Type B pancreatic cell (in vitro differentiated cells): ENCODE measurements around the gene LRRC38. TPM values are rescaled to one million over a fixed set of nuclear protein-coding genes. Genes with fewer than 3 reads are reported as not detected.
A peak's percentile ranks its signal among the peaks of the same experiment; 100 is the strongest.

ENCODE experiments used
- DNase-seq: peaks from one replicate; pipeline ENCODE4 v3.0.0; 2021; ENCODE audit warnings: mixed read lengths; ENCODE audit not compliant: unreplicated experiment; ENCODE audit errors: extremely low spot score
- H3K27ac Mint-ChIP-seq: 2 replicates; pipeline ENCODE4 v1.8.0; 2021; ENCODE audit warnings: mild to moderate bottlenecking, mixed read lengths
- H3K27me3 Mint-ChIP-seq: 2 replicates; pipeline ENCODE4 v1.8.0; 2021; ENCODE audit warnings: mixed read lengths
- H3K36me3 Mint-ChIP-seq: 2 replicates; pipeline ENCODE4 v1.8.0; 2021; ENCODE audit warnings: mixed read lengths
- H3K4me1 Mint-ChIP-seq: one replicate; pipeline ENCODE4 v1.8.0; 2021; ENCODE audit warnings: mixed read lengths; ENCODE audit not compliant: unreplicated experiment
- H3K4me3 Mint-ChIP-seq: 2 replicates; pipeline ENCODE4 v1.8.0; 2021; ENCODE audit warnings: mild to moderate bottlenecking, mixed read lengths
- H3K9me3 Mint-ChIP-seq: 2 replicates; pipeline ENCODE4 v1.8.0; 2021; ENCODE audit warnings: mixed read lengths
- total RNA-seq: library from RNA; stranded (reverse); gene quantifications from 2 replicates; pipeline ENCODE4 v1.2.1, GENCODE V29; 2021; ENCODE audit warnings: low replicate concordance
- TF ChIP-seq, protein P1 (sequence below): fragments of 200-600 bp; sonication (generic); conservative IDR thresholded peaks from 2 replicates; pipeline ENCODE4 v1.5.0; 2021; ENCODE audit warnings: antibody characterized with exemption, mild to moderate bottlenecking

The LRRC38 gene
- total RNA-seq, 1 donor from 2014 or later = 2.6 TPM

DNA sequence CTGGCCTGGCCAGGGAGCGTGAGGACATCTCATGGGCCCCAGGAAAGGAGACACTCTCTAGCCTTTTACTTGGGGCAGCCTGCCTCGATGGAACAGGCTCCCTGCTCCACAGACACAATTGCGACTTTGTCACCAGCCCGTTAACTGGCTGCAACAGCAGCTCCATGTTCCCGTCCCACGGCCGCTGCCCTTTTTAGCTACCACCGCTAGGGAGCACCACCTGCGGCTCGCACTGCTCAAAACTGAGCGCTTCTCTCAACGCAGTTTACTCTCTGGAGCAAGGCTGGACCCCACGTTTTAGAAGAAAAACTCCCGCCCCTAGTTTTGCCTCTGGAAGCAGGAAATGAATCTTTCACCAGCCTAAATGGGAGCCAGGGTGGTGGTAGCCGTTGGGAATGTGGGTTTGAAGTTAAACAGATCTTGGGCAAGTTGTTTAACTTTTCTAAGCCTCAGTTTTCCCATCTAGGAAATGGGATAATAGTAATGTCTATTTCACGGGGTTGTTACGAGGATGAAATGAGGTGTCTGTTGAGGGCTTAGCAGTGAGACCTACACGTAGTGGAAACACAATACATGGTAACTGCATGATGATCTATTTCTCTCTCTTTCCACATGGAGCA lies 3.5 kb upstream of the LRRC38 start:
- TF ChIP-seq, protein P1, sequence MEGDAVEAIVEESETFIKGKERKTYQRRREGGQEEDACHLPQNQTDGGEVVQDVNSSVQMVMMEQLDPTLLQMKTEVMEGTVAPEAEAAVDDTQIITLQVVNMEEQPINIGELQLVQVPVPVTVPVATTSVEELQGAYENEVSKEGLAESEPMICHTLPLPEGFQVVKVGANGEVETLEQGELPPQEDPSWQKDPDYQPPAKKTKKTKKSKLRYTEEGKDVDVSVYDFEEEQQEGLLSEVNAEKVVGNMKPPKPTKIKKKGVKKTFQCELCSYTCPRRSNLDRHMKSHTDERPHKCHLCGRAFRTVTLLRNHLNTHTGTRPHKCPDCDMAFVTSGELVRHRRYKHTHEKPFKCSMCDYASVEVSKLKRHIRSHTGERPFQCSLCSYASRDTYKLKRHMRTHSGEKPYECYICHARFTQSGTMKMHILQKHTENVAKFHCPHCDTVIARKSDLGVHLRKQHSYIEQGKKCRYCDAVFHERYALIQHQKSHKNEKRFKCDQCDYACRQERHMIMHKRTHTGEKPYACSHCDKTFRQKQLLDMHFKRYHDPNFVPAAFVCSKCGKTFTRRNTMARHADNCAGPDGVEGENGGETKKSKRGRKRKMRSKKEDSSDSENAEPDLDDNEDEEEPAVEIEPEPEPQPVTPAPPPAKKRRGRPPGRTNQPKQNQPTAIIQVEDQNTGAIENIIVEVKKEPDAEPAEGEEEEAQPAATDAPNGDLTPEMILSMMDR = peak; percentile 72
- Mint-ChIP-seq H3K27ac (no peak overlapping the region), H3K36me3 (no peaks in the 10 kb centered on the region), H3K4me1 (peaks cover 3% of the 10 kb centered on the region), H3K27me3 (peaks cover 84% of the 10 kb centered on the region), H3K9me3 (no peaks in the 10 kb centered on the region), H3K4me3 (no peak overlapping the region)
- no peak for DNase-seq

DNA sequence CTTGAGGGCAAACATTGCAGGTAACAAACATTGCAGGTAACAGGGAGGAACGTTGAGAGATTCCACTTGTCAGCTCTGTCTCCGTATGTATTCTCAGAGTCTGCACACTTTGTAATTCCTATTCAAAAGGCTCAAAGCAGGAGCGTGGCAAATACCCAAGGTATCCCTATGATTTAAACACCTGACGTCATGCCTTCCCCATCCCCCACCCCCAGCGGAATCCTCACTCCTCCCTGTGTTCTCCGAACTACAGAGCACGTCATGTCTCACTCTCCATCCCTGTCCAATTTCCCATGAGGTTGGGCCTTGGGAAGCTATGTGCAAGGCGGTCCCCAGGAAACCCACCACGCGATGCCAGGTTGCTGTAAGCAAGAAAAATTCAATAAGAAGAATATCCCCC lies 2.8 kb upstream of the LRRC38 start:
- H3K4me3 Mint-ChIP-seq = no peak overlapping the region
- H3K4me1 Mint-ChIP-seq = peaks cover 5% of the 10 kb centered on the region
- peaks cover 90% of the 10 kb centered on the region for H3K27me3 Mint-ChIP-seq
- no peak overlapping the region for H3K27ac Mint-ChIP-seq
- TF ChIP-seq, protein P1 = no peak
- no peaks in the 10 kb centered on the region for H3K9me3 Mint-ChIP-seq
- no peaks in the 10 kb centered on the region for H3K36me3 Mint-ChIP-seq
- DNase-seq = no peak

DNA sequence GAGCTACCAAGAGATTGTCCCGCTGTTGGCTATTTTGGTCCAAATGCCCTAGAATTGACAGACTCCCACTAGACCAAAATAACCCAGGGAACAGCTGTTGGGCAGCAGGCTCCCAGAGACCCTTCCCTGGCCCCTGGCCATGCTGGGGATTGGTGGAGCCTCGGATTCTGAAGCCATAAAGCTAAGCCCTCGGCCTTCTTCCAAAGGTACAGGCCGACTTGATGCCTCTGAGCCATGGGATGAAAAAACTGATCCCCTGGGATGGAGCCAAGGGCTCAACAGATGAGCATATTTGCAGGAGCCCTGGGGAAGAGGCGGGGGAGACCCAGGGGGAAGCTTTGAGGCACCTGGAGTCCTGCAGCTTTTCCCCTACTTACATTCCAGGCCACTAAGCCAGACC lies 1.0 kb upstream of the LRRC38 start:
- H3K27ac Mint-ChIP-seq = no peak overlapping the region
- H3K9me3 Mint-ChIP-seq = no peaks in the 10 kb centered on the region
- no peaks in the 10 kb centered on the region for H3K36me3 Mint-ChIP-seq
- no peak overlapping the region for H3K4me3 Mint-ChIP-seq
- peaks cover 5% of the 10 kb centered on the region for H3K4me1 Mint-ChIP-seq
- H3K27me3 Mint-ChIP-seq = peaks cover 97% of the 10 kb centered on the region
- TF ChIP-seq, protein P1 = no peak
- DNase-seq = no peak

DNA sequence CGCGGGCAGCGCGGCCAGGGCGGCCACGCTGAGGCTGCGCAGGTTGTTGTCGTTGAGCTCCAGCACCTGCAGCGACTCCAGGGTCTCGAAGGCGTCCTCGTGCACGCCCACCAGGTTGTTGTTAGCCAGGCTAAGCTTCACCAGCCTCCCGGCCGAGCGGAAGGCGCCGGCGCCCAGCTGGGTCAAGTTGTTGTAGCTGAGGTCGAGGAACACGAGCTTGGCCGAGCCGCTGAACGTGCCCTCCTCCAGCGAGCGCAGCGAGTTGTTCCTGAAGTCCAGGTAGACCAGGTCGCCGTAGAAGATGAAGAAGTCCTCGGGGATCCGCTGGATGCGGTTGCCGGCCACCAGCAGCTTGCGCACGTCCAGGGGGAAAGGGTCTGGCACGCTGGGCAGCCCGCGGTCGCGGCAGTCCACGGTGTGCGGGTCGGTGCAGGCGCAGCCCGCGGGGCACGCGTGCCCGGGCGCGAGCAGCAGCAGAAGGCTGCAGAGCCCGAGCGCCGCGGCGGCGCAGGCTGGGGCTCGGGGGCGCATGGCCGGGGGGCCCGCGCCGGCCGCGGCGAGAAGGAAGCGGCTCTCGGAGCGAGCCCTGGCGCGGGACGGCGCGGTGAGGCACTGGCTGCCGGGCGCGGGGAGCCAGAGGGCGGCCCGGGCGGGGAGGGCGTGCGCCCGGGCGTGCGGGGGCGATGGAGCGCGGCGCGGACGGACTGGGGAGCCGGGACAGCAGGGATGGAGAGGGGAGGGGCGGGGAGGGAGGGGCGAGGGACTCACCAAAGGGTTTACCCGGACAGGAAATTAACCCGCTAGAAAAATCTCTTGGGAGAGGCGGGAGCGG lies 524 bp downstream of the LRRC38 start:
- H3K27ac Mint-ChIP-seq = no peak overlapping the region
- no peaks in the 10 kb centered on the region for H3K9me3 Mint-ChIP-seq
- no peaks in the 10 kb centered on the region for H3K36me3 Mint-ChIP-seq
- TF ChIP-seq, protein P1 = no peak
- H3K4me3 Mint-ChIP-seq = peak overlapping the region; percentile 65
- no peak for DNase-seq
- peaks cover 94% of the 10 kb centered on the region for H3K27me3 Mint-ChIP-seq
- H3K4me1 Mint-ChIP-seq = peaks cover 5% of the 10 kb centered on the region

DNA sequence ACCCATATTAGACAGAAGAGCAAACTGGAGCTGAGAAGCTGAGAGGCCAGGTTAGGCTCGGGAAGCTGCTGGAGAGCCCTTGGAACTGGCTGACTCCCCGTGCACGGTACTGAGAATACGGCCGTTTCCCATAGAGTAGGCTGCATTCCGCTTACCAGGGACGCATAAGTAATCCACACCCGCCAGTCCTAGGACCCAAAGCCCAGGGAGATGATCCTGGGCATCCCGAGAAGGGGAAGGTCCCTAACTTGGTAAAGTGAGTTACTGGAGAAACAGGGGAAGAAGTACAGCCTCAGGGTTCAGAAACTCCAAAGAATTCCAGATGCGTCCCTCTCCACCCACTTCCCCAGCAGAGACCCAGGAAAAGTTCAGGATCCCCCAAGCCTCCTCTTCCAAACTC lies 1.3 kb downstream of the LRRC38 start:
- DNase-seq = no peak
- no peak overlapping the region for H3K27ac Mint-ChIP-seq
- no peaks in the 10 kb centered on the region for H3K36me3 Mint-ChIP-seq
- no peaks in the 10 kb centered on the region for H3K9me3 Mint-ChIP-seq
- TF ChIP-seq, protein P1 = no peak
- peaks cover 89% of the 10 kb centered on the region for H3K27me3 Mint-ChIP-seq
- peak overlapping the region; percentile 68 for H3K4me3 Mint-ChIP-seq
- peaks cover 5% of the 10 kb centered on the region for H3K4me1 Mint-ChIP-seq
